ENCODE data around the gene C3orf52. TPM values are rescaled to one million over a fixed set of nuclear protein-coding genes. Genes with fewer than 3 reads are reported as not detected.

The C3orf52 gene
- total and polyA plus RNA-seq, 10 of the 15 experiments (the other 5 are each of a cell fraction or from before 2014, with no cell fraction given): 0.15 to 1.9 (median 0.73) TPM

DNA sequence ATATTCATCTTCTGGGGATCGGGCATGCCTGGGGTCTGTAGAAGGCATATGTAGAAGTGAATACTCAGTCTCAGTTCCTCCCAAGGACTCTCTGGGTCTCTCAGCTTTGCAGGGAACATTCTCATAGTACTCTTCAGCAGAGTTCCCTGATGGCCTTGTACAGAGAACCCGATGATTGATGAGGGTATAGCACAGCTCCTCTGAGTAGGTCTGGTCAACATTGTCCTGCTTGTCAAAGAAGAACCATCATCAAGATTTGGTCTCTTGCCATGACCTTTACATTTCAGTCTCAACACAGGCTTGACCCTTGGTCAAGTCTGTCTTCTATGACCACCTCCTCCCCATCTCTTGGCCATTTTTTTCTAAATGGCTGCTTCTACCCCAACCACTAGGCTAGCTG, 37.4 kb downstream of the C3orf52 start (continued):
- TF ChIP-seq, protein P1, sequence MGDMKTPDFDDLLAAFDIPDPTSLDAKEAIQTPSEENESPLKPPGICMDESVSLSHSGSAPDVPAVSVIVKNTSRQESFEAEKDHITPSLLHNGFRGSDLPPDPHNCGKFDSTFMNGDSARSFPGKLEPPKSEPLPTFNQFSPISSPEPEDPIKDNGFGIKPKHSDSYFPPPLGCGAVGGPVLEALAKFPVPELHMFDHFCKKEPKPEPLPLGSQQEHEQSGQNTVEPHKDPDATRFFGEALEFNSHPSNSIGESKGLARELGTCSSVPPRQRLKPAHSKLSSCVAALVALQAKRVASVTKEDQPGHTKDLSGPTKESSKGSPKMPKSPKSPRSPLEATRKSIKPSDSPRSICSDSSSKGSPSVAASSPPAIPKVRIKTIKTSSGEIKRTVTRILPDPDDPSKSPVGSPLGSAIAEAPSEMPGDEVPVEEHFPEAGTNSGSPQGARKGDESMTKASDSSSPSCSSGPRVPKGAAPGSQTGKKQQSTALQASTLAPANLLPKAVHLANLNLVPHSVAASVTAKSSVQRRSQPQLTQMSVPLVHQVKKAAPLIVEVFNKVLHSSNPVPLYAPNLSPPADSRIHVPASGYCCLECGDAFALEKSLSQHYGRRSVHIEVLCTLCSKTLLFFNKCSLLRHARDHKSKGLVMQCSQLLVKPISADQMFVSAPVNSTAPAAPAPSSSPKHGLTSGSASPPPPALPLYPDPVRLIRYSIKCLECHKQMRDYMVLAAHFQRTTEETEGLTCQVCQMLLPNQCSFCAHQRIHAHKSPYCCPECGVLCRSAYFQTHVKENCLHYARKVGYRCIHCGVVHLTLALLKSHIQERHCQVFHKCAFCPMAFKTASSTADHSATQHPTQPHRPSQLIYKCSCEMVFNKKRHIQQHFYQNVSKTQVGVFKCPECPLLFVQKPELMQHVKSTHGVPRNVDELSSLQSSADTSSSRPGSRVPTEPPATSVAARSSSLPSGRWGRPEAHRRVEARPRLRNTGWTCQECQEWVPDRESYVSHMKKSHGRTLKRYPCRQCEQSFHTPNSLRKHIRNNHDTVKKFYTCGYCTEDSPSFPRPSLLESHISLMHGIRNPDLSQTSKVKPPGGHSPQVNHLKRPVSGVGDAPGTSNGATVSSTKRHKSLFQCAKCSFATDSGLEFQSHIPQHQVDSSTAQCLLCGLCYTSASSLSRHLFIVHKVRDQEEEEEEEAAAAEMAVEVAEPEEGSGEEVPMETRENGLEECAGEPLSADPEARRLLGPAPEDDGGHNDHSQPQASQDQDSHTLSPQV (IDR thresholded peaks at IDR 0.05): peak; percentile 75
- TF ChIP-seq ZNF24 (IDR thresholded peaks at IDR 0.05) (no peak), POLR2AphosphoS2 (IDR thresholded peaks at IDR 0.05; ENCODE audit: low read depth, low read length) (no peak; the same call in 1 of the 2 replicates), IRF4 (IDR thresholded peaks at IDR 0.05; ENCODE audit: low read depth, low read length) (no peak), CHD2 (IDR thresholded peaks at IDR 0.05; ENCODE audit: borderline replicate concordance, low read depth, low read length) (0 out of 2 replicates have a peak, but pooled peaks have one; percentile 7), SUZ12 (IDR thresholded peaks at IDR 0.05; ENCODE audit: unreplicated experiment) (no peak), ZBED1 (IDR thresholded peaks at IDR 0.05; ENCODE audit: borderline replicate concordance) (peak; percentile 66; the same call in 1 of the 2 replicates), ZNF207 (IDR thresholded peaks at IDR 0.05; ENCODE audit: borderline replicate concordance) (no peak), SUPT20H (IDR thresholded peaks at IDR 0.05; ENCODE audit: borderline replicate concordance, control insufficient read depth, low read depth, low read length) (no peak)
- TF ChIP-seq, protein P2, sequence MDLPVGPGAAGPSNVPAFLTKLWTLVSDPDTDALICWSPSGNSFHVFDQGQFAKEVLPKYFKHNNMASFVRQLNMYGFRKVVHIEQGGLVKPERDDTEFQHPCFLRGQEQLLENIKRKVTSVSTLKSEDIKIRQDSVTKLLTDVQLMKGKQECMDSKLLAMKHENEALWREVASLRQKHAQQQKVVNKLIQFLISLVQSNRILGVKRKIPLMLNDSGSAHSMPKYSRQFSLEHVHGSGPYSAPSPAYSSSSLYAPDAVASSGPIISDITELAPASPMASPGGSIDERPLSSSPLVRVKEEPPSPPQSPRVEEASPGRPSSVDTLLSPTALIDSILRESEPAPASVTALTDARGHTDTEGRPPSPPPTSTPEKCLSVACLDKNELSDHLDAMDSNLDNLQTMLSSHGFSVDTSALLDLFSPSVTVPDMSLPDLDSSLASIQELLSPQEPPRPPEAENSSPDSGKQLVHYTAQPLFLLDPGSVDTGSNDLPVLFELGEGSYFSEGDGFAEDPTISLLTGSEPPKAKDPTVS (IDR thresholded peaks at IDR 0.05; ENCODE audit: low read depth, low read length): no peak
- TF ChIP-seq, protein P3, sequence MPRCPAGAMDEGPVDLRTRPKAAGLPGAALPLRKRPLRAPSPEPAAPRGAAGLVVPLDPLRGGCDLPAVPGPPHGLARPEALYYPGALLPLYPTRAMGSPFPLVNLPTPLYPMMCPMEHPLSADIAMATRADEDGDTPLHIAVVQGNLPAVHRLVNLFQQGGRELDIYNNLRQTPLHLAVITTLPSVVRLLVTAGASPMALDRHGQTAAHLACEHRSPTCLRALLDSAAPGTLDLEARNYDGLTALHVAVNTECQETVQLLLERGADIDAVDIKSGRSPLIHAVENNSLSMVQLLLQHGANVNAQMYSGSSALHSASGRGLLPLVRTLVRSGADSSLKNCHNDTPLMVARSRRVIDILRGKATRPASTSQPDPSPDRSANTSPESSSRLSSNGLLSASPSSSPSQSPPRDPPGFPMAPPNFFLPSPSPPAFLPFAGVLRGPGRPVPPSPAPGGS (IDR thresholded peaks at IDR 0.05; ENCODE audit: borderline replicate concordance, insufficient read depth, low read depth, low read length, poor library complexity, severe bottlenecking): peak; percentile 96
- TF ChIP-seq, protein P4, sequence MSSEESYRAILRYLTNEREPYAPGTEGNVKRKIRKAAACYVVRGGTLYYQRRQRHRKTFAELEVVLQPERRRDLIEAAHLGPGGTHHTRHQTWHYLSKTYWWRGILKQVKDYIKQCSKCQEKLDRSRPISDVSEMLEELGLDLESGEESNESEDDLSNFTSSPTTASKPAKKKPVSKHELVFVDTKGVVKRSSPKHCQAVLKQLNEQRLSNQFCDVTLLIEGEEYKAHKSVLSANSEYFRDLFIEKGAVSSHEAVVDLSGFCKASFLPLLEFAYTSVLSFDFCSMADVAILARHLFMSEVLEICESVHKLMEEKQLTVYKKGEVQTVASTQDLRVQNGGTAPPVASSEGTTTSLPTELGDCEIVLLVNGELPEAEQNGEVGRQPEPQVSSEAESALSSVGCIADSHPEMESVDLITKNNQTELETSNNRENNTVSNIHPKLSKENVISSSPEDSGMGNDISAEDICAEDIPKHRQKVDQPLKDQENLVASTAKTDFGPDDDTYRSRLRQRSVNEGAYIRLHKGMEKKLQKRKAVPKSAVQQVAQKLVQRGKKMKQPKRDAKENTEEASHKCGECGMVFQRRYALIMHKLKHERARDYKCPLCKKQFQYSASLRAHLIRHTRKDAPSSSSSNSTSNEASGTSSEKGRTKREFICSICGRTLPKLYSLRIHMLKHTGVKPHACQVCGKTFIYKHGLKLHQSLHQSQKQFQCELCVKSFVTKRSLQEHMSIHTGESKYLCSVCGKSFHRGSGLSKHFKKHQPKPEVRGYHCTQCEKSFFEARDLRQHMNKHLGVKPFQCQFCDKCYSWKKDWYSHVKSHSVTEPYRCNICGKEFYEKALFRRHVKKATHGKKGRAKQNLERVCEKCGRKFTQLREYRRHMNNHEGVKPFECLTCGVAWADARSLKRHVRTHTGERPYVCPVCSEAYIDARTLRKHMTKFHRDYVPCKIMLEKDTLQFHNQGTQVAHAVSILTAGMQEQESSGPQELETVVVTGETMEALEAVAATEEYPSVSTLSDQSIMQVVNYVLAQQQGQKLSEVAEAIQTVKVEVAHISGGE (CRISPR knock-in tag; IDR thresholded peaks at IDR 0.05): no peak
- TF ChIP-seq, protein P5, sequence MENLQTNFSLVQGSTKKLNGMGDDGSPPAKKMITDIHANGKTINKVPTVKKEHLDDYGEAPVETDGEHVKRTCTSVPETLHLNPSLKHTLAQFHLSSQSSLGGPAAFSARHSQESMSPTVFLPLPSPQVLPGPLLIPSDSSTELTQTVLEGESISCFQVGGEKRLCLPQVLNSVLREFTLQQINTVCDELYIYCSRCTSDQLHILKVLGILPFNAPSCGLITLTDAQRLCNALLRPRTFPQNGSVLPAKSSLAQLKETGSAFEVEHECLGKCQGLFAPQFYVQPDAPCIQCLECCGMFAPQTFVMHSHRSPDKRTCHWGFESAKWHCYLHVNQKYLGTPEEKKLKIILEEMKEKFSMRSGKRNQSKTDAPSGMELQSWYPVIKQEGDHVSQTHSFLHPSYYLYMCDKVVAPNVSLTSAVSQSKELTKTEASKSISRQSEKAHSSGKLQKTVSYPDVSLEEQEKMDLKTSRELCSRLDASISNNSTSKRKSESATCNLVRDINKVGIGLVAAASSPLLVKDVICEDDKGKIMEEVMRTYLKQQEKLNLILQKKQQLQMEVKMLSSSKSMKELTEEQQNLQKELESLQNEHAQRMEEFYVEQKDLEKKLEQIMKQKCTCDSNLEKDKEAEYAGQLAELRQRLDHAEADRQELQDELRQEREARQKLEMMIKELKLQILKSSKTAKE (IDR thresholded peaks at IDR 0.05; ENCODE audit: low read depth, poor library complexity, severe bottlenecking): peak; percentile 7
- TF ChIP-seq, protein P6, sequence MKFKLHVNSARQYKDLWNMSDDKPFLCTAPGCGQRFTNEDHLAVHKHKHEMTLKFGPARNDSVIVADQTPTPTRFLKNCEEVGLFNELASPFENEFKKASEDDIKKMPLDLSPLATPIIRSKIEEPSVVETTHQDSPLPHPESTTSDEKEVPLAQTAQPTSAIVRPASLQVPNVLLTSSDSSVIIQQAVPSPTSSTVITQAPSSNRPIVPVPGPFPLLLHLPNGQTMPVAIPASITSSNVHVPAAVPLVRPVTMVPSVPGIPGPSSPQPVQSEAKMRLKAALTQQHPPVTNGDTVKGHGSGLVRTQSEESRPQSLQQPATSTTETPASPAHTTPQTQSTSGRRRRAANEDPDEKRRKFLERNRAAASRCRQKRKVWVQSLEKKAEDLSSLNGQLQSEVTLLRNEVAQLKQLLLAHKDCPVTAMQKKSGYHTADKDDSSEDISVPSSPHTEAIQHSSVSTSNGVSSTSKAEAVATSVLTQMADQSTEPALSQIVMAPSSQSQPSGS (IDR thresholded peaks at IDR 0.05; ENCODE audit: low read length): peak; percentile 55
